Stomach (tissue), 9 donors: Measurements from ENCODE around the gene CTDP1. TPM values are rescaled to one million over a fixed set of nuclear protein-coding genes. Genes with fewer than 3 reads are reported as not detected.

Experiments
- DNase-seq, 2 donors: peaks; one replicate each; pipeline versions ENCODE4 v3.0.0 to v3.0.0-alpha.2; 2013 to 2019
- H3K27ac ChIP-seq, 5 donors: fragments of 200-600 bp in 4 of 5; sonication (generic) in 4 of 5; one replicate each; pipeline ENCODE4 v1.5.1; 2013 to 2019; ENCODE audit warnings: mild to moderate bottlenecking in 1 of 5, moderate library complexity in 1 of 5
- H3K27me3 ChIP-seq, 3 donors: fragments of 200-600 bp; sonication (generic); one replicate each; pipeline ENCODE4 v1.5.1; 2017 to 2019; ENCODE audit warnings: mixed run types in 1 of 3
- H3K36me3 ChIP-seq, 4 donors: fragments of 200-600 bp; sonication (generic); 1 replicate in 3 of 4; 2 replicates in 1 of 4; pipeline ENCODE4 v1.5.1; 2016 to 2019
- H3K4me1 ChIP-seq, 4 donors: fragments of 200-600 bp; sonication (generic); one replicate each; pipeline ENCODE4 v1.5.1; 2016 to 2019
- H3K4me3 ChIP-seq, 4 donors: fragments of 200-600 bp; sonication (generic) in 3 of 4; one replicate each; pipeline ENCODE4 v1.5.1; 2016 to 2019; ENCODE audit warnings: mild to moderate bottlenecking in 1 of 4
- H3K9me3 ChIP-seq, 4 donors: fragments of 200-600 bp; sonication (generic); one replicate each; pipeline ENCODE4 v1.5.1; 2016 to 2019
- CTCF ChIP-seq, 7 experiments: fragments of 450-650 bp in 4 of 7; fragments of 200-600 bp in 3 of 7; sonication (generic) in 3 of 7; IDR thresholded peaks; one replicate each; pipeline ENCODE4 v1.5.1; 2016 to 2019; ENCODE audit warnings: antibody characterized with exemption in 7 of 7, control low read depth in 2 of 7, mild to moderate bottlenecking in 1 of 7
- EP300 ChIP-seq: sonication (generic); formaldehyde crosslinking; IDR thresholded peaks from one replicate; pipeline ENCODE4 v1.6.1; 2017; ENCODE audit warnings: antibody characterized with exemption
- POLR2A ChIP-seq, 4 donors: fragments of 450-650 bp; IDR thresholded peaks; one replicate each; pipeline ENCODE4 v1.6.1; 2016; ENCODE audit warnings: antibody characterized with exemption in 4 of 4, control low read depth in 2 of 4, mild to moderate bottlenecking in 1 of 4, moderate library complexity in 1 of 4
- POLR2AphosphoS5 ChIP-seq, 3 donors: sonication (generic); formaldehyde crosslinking; IDR thresholded peaks; one replicate each; pipeline ENCODE4 v1.6.1; 2016; ENCODE audit warnings: antibody characterized with exemption in 3 of 3
- WGBS, 5 donors: extraction: QIAGEN DNeasy Blood & Tissue Kit in 3 of 5; methylation state at CpG; one replicate each; pipeline versions ENCODE4 v1.1.5 to v1.1.7; 2013 to 2018; 5-methylcytosine and 5-hydroxymethylcytosine counted together
- intact Hi-C: fragments of 100-400 bp; cut with DNase I; formaldehyde crosslinking; loops from one replicate; pipeline ENCODE4 v1.15.1; 2023; ENCODE audit warnings: low total_unique reads
- polyA plus RNA-seq, 3 donors: library from polyadenylated mRNA; stranded (reverse); fragments of 200-250 nt; gene quantifications; one replicate each; pipeline ENCODE4 v1.2.3, GENCODE V29; 2013
- total RNA-seq, 5 donors: library from RNA; depleted of rRNA; stranded (reverse); fragments of >200 nt; gene quantifications; one replicate each; pipeline versions ENCODE4 v1.1.0 to v1.2.3, GENCODE V29; 2014 to 2016
- donor health status: healthy with polysubstance abuse.
- donor health status: Bipolar disorder and iron deficiency.
- donor health status: healthy.

Gene CTDP1
- total and polyA plus RNA-seq, 8 donors, result 7.6 to 50.7 (median 16.8) TPM

GRCh38 chr18:79774111-79774510 lies 94.5 kb downstream of the CTDP1 start:
- peaks cover 0 to 69% (median 0%) of the 10 kb centered on the region in 3 donors for H3K27me3 ChIP-seq
- no peak for DNase-seq
- H3K4me1 ChIP-seq, result no peaks in the 10 kb centered on the region
- H3K27ac ChIP-seq, result no peak overlapping the region
- WGBS, 5 donors, result 71 to 83% (median 77%) methylated on average over 14 to 18 of the region's 18 CpGs
- intact Hi-C loops, result no loop called here
- no peak for TF ChIP-seq POLR2AphosphoS5 (IDR thresholded peaks at IDR 0.05)
- no peak for TF ChIP-seq CTCF (IDR thresholded peaks at IDR 0.05)
- no peak for TF ChIP-seq POLR2A (IDR thresholded peaks at IDR 0.05)
- no peak for TF ChIP-seq EP300
- H3K36me3 ChIP-seq, result no peaks in the 10 kb centered on the region
- H3K4me3 ChIP-seq, result no peak overlapping the region
- H3K9me3 ChIP-seq, result peaks cover 0 to 15% (median 11%) of the 10 kb centered on the region in 4 donors

GRCh38 chr18:79775441-79776221 lies 96.0 kb downstream of the CTDP1 start:
- Histone ChIP-seq H3K27me3 (peaks cover 0 to 74% (median 3%) of the 10 kb centered on the region in 3 donors), H3K36me3 (no peaks in the 10 kb centered on the region), H3K9me3 (peaks cover 0 to 1% (median under 1%) of the 10 kb centered on the region in 4 donors), H3K4me1 (no peaks in the 10 kb centered on the region), H3K4me3 (no peak overlapping the region), H3K27ac (no peak overlapping the region)
- intact Hi-C loops, result no loop called here
- no peak for DNase-seq
- TF ChIP-seq POLR2A (IDR thresholded peaks at IDR 0.05), result no peak
- TF ChIP-seq CTCF (IDR thresholded peaks at IDR 0.05), result no peak
- TF ChIP-seq POLR2AphosphoS5 (IDR thresholded peaks at IDR 0.05), result no peak
- TF ChIP-seq EP300, result no peak
- 82 to 86% (median 84%) methylated on average over 30 to 35 of the region's 35 CpGs for WGBS, 5 donors

- no peak overlapping the region for H3K4me3 ChIP-seq
- no peak for DNase-seq
- no peaks in the 10 kb centered on the region for H3K4me1 ChIP-seq
- WGBS, 5 donors, result 55 to 95% (median 80%) methylated on average over 2 of the region's 2 CpGs
- H3K27me3 ChIP-seq, result peaks cover 0 to 74% (median 3%) of the 10 kb centered on the region in 3 donors
- H3K36me3 ChIP-seq, result no peaks in the 10 kb centered on the region
- TF ChIP-seq CTCF (IDR thresholded peaks at IDR 0.05) (no peak), POLR2A (IDR thresholded peaks at IDR 0.05) (no peak), EP300 (no peak), POLR2AphosphoS5 (IDR thresholded peaks at IDR 0.05) (no peak)
- no peak overlapping the region for H3K27ac ChIP-seq
- intact Hi-C loops, result no loop called here
- H3K9me3 ChIP-seq, result no peaks in the 10 kb centered on the region
These were observed 97.1 kb downstream of the CTDP1 start for GRCh38 chr18:79776674-79777073.

- H3K4me3 ChIP-seq, result no peak overlapping the region
- no peak for DNase-seq
- WGBS, 5 donors, result 54 to 68% (median 63%) methylated on average over 23 to 26 of the region's 26 CpGs
- H3K4me1 ChIP-seq, result no peaks in the 10 kb centered on the region
- no peak for TF ChIP-seq POLR2A (IDR thresholded peaks at IDR 0.05)
- no peak for TF ChIP-seq EP300
- no peak for TF ChIP-seq POLR2AphosphoS5 (IDR thresholded peaks at IDR 0.05)
- no peak for TF ChIP-seq CTCF (IDR thresholded peaks at IDR 0.05)
- no peak overlapping the region for H3K27ac ChIP-seq
- no peaks in the 10 kb centered on the region for H3K9me3 ChIP-seq
- peaks cover 0 to 72% (median 3%) of the 10 kb centered on the region in 3 donors for H3K27me3 ChIP-seq
- H3K36me3 ChIP-seq, result no peaks in the 10 kb centered on the region
- intact Hi-C loops, result no loop called here
These were observed 98.7 kb downstream of the CTDP1 start for GRCh38 chr18:79778291-79778791.
